H7 (cell line): Measurements from ENCODE around the gene DYRK1A. TPM values are rescaled to one million over a fixed set of nuclear protein-coding genes. Genes with fewer than 3 reads are reported as not detected.
"Not testable (repeated sequence)": the region's sequence is repeated elsewhere in the genome, so short reads cannot be mapped to it uniquely, and the experiment has no call there.

ENCODE experiments used
- DNase-seq: peaks from one replicate; pipeline ENCODE4 v3.0.0; 2012
- H3K27me3 ChIP-seq: 2 replicates; pipeline ENCODE4 v1.6.0; 2011; ENCODE audit warnings: mild to moderate bottlenecking, low read length; ENCODE audit not compliant: control insufficient read depth, insufficient read depth
- H3K36me3 ChIP-seq: replicated peaks from 2 replicates; pipeline ENCODE4 v1.5.1; 2011; ENCODE audit warnings: low read length; ENCODE audit not compliant: control insufficient read depth, insufficient read depth
- H3K4me3 ChIP-seq: 2 replicates; pipeline ENCODE4 v1.5.1; 2011; ENCODE audit warnings: low read depth, mild to moderate bottlenecking, control low read depth, low read length, moderate library complexity; ENCODE audit not compliant: insufficient read depth
- total RNA-seq: library from RNA; depleted of rRNA; stranded (reverse); fragments of >200 nt; shearing (Covaris generic); gene quantifications from 2 replicates; pipeline ENCODE4 v1.2.3, GENCODE V29; 2014; rRNA removed

DYRK1A gene
- total RNA-seq = 52.5 and 71.8 TPM in 2 replicates

- DNase-seq = no peak
- H3K27me3 ChIP-seq = no peaks in the 10 kb centered on the region
- H3K36me3 ChIP-seq = no peaks in the 10 kb centered on the region
- peak within 1 kb of the TSS; percentile 92 for H3K4me3 ChIP-seq
These were observed at the start of gene DYRK1A for GRCh38 chr21:37366482-37367316. Gene DYRK1A, plus strand, starts transcription at chr21:37366773. Its CDS starts 53,602 bp downstream, at chr21:37420375.

- Histone ChIP-seq H3K27me3 (no peaks in the 10 kb centered on the region), H3K4me3 (no peak overlapping the region), H3K36me3 (no peaks in the 10 kb centered on the region)
- no peak for DNase-seq
These were observed 47.0 kb upstream of the DYRK1A start for GRCh38 chr21:37319551-37319950.

- no peak overlapping the region for H3K4me3 ChIP-seq
- H3K36me3 ChIP-seq = no peaks in the 10 kb centered on the region
- no peak for DNase-seq
- H3K27me3 ChIP-seq = no peaks in the 10 kb centered on the region
These were observed 44.5 kb upstream of the DYRK1A start for GRCh38 chr21:37322084-37322483.

- Histone ChIP-seq H3K36me3 (no peaks in the 10 kb centered on the region), H3K27me3 (no peaks in the 10 kb centered on the region), H3K4me3 (no peak overlapping the region)
- DNase-seq = no peak
These were observed 42.0 kb upstream of the DYRK1A start for GRCh38 chr21:37324558-37324957.

GRCh38 chr21:37328147-37328546 lies 38.4 kb upstream of the DYRK1A start:
- not testable (repeated sequence) for H3K27me3 ChIP-seq, H3K36me3 ChIP-seq, H3K4me3 ChIP-seq, DNase-seq

GRCh38 chr21:37331411-37331810 lies 35.2 kb upstream of the DYRK1A start:
- H3K36me3 ChIP-seq = no peaks in the 10 kb centered on the region
- H3K27me3 ChIP-seq = no peaks in the 10 kb centered on the region
- DNase-seq = no peak
- no peak overlapping the region for H3K4me3 ChIP-seq

- Histone ChIP-seq H3K36me3 (no peaks in the 10 kb centered on the region), H3K4me3 (no peak overlapping the region), H3K27me3 (no peaks in the 10 kb centered on the region)
- DNase-seq = no peak
These were observed 31.5 kb upstream of the DYRK1A start for GRCh38 chr21:37335053-37335452.

GRCh38 chr21:37337179-37337578 lies 29.4 kb upstream of the DYRK1A start:
- H3K36me3 ChIP-seq = no peaks in the 10 kb centered on the region
- H3K4me3 ChIP-seq = no peak overlapping the region
- no peak for DNase-seq
- no peaks in the 10 kb centered on the region for H3K27me3 ChIP-seq

GRCh38 chr21:37337831-37338230 lies 28.7 kb upstream of the DYRK1A start:
- H3K27me3 ChIP-seq = no peaks in the 10 kb centered on the region
- no peak overlapping the region for H3K4me3 ChIP-seq
- H3K36me3 ChIP-seq = no peaks in the 10 kb centered on the region
- no peak for DNase-seq

- Histone ChIP-seq H3K4me3 (no peak overlapping the region), H3K27me3 (no peaks in the 10 kb centered on the region), H3K36me3 (no peaks in the 10 kb centered on the region)
- no peak for DNase-seq
These were observed 27.7 kb upstream of the DYRK1A start for GRCh38 chr21:37338671-37339551.

GRCh38 chr21:37339552-37339939 lies 27.0 kb upstream of the DYRK1A start:
- no peaks in the 10 kb centered on the region for H3K27me3 ChIP-seq
- no peaks in the 10 kb centered on the region for H3K36me3 ChIP-seq
- H3K4me3 ChIP-seq = no peak overlapping the region
- DNase-seq = no peak

GRCh38 chr21:37341254-37341960 lies 25.2 kb upstream of the DYRK1A start:
- DNase-seq = peak; percentile 25
- H3K27me3 ChIP-seq = no peaks in the 10 kb centered on the region

GRCh38 chr21:37342046-37342632 lies 24.4 kb upstream of the DYRK1A start:
- Histone ChIP-seq H3K4me3 (no peak overlapping the region), H3K27me3 (no peaks in the 10 kb centered on the region), H3K36me3 (no peaks in the 10 kb centered on the region)
- DNase-seq = no peak

More at GRCh38 chr21:37341254-37341960, 25.2 kb upstream of the DYRK1A start:
- no peak overlapping the region for H3K4me3 ChIP-seq
- no peaks in the 10 kb centered on the region for H3K36me3 ChIP-seq

- Histone ChIP-seq H3K36me3 (no peaks in the 10 kb centered on the region), H3K27me3 (no peaks in the 10 kb centered on the region), H3K4me3 (no peak overlapping the region)
- DNase-seq = no peak
These were observed 19.6 kb upstream of the DYRK1A start for GRCh38 chr21:37346841-37347430.
